AG04449 (cell line): ENCODE data around the gene CDK17.
"Not testable (repeated sequence)": the region's sequence is repeated elsewhere in the genome, so short reads cannot be mapped to it uniquely, and the experiment has no call there.

Experiments
- CTCF ChIA-PET: fragments of 350-600 bp; formaldehyde crosslinking; extraction: SDS; loops from one replicate; lab custom pipeline; 2021; ENCODE audit warnings: antibody characterized with exemption; lab: Yijun Ruan, JAX
- POLR2A ChIA-PET: fragments of 400-600, 350-600 bp; formaldehyde crosslinking; extraction: SDS; loops from one replicate; lab custom pipeline; 2020; ENCODE audit warnings: antibody characterized with exemption, inconsistent platforms; lab: Yijun Ruan, JAX
- DNase-seq: peaks from one replicate; pipeline ENCODE4 v3.0.0-alpha.2; 2010; ENCODE audit warnings: low read depth, low spot score
- H3K4me3 ChIP-seq: 2 replicates; pipeline ENCODE4 v1.5.1; 2011; ENCODE audit warnings: low read depth, mild to moderate bottlenecking, control low read depth, low read length
- CTCF ChIP-seq: IDR thresholded peaks from one replicate; pipeline ENCODE4 v1.5.1; 2011; ENCODE audit warnings: mild to moderate bottlenecking, moderate library complexity, low read length, control low read depth, inconsistent platforms; ENCODE audit not compliant: insufficient read depth; ENCODE audit errors: missing control alignments

The CDK17 gene

GRCh38 chr12:96421014-96421413 is 20.8 kb upstream of the CDK17 start:
- no peak for TF ChIP-seq CTCF
- no peak for DNase-seq
- H3K4me3 ChIP-seq, result no peak overlapping the region
- ChIA-PET POLR2A (no interaction called here), CTCF (interaction anchor here (9.6 kb wide), 1 partner anchor 21 kb away, joined by 65 read pairs; the partner anchor contains the start of gene CDK17)

GRCh38 chr12:96420277-96420835 is 20.1 kb upstream of the CDK17 start:
- DNase-seq, result no peak
- POLR2A ChIA-PET, result no interaction called here
- no peak for TF ChIP-seq CTCF
- no peak overlapping the region for H3K4me3 ChIP-seq
- CTCF ChIA-PET, result interaction anchor here (1.2 to 9.6 kb wide), 4 partner anchors 14 to 26 kb away, joined by 4 to 65 read pairs (median 6); partner anchors contain the start of gene CDK17

GRCh38 chr12:96419576-96420276 is 19.5 kb upstream of the CDK17 start:
- no peak for TF ChIP-seq CTCF
- DNase-seq, result no peak
- ChIA-PET CTCF (interaction anchor here (1.0 to 9.6 kb wide), 5 partner anchors 14 to 69 kb away, joined by 3 to 65 read pairs (median 4); partner anchors contain the start of gene CDK17), POLR2A (no interaction called here)
- H3K4me3 ChIP-seq, result no peak overlapping the region

GRCh38 chr12:96417688-96418087 is 17.4 kb upstream of the CDK17 start:
- POLR2A ChIA-PET, DNase-seq, H3K4me3 ChIP-seq: not testable (repeated sequence)
- CTCF ChIA-PET, result interaction anchor here (1.0 to 9.6 kb wide), 2 partner anchors 17 to 99 kb away, joined by 3 to 65 read pairs; partner anchors contain the start of gene CDK17

- CTCF ChIA-PET, result interaction anchor here (9.6 kb wide), 1 partner anchor 16 kb away, joined by 65 read pairs; the partner anchor contains the start of gene CDK17
- no peak for TF ChIP-seq CTCF
- peak; percentile 69 for DNase-seq
- POLR2A ChIA-PET, result interaction anchor here (1.0 kb wide), 1 partner anchor 11 kb away, joined by 3 read pairs; no protein-coding TSS in a partner anchor
- H3K4me3 ChIP-seq, result no peak overlapping the region
Observed at GRCh38 chr12:96416033-96416799, 16.0 kb upstream of the CDK17 start.

GRCh38 chr12:96414637-96415036 is 14.4 kb upstream of the CDK17 start:
- CTCF ChIA-PET, result interaction anchor here (1.0 to 5.7 kb wide), 2 partner anchors 9 to 13 kb away, joined by 3 to 53 read pairs; partner anchors contain the start of gene CDK17
- POLR2A ChIA-PET, result no interaction called here
- no peak for DNase-seq
- no peak for TF ChIP-seq CTCF
- no peak overlapping the region for H3K4me3 ChIP-seq
